Hepatic stellate cell (primary cell): ENCODE results near the gene STK11.
A peak's percentile ranks its signal among the peaks of the same experiment; 100 is the strongest.
"Not testable (repeated sequence)": the region's sequence is repeated elsewhere in the genome, so short reads cannot be mapped to it uniquely, and the experiment has no call there.

Experiments used
- DNase-seq: peaks from one replicate; pipeline ENCODE4 v3.0.0; 2011; ENCODE audit warnings: low spot score

STK11 gene

DNA sequence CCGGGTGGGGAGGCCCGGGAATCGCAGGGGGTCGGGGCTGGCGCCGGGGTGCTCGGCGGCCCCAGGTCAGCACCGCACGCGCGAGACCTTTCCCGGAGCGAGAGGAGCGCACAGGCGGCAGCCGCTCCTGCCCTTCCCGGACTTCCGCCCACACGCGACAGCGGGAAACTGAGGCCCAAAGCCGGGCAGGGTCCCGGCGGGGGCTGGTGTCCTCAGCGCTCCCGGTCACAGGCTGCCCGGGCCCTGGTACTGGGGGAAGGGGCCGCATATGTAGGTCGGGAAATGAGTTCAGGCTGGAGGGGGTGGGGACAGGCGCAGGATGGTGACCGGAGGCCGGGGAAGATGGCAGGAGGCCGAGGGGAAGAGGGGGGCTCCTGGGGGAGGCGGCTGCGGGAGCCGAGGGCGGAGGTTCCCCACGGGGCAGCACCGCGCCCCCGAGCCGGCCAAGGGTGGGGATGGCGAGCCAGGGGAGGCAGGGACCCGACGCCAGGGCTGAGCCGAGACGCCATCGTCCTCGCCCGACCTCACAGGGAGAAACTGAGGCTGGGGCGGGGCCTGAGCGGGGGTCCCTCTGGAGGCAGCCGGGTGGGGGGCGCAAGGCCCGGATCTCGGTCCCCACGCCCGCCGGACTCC lies 31.6 kb downstream of the STK11 start:
- DNase-seq: peak; percentile 63

DNA sequence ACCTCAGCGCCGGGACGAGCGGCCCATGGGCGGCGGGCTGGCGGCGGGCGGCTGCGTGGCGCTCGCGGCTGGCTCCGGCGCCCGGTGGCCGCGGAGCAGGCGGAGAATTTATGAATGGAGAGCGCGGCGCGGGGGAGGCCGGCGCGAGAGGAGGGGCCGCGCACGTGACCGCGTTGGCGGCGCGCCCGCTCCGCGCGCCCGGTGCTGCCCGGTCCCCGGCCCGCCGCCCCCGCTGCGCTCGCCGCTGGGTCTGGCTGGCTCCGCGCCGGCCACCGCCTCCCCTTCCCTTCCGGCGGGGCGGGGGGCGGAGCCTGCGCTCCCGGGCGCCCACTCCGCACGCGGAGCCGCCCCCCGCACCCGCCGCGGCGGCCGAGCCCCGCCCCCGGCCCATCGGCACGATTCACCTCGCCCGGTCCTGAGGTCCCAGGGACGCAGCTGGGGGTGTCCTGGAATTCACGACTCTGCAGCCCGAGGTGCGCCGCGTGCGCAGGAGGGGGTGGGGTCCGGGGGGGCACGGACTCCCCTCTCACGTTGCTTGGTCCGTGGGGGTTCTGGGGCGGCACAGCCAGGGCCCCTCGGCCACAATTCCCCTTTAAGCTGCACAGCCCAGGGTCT lies 32.3 kb downstream of the STK11 start, which contains the start of gene CBARP:
Gene CBARP, minus strand, starts transcription at position 252 of the 615 bp plus-strand sequence. CDS start 1,905 bp downstream, outside the sequence.
- DNase-seq: peak; percentile 56

DNA sequence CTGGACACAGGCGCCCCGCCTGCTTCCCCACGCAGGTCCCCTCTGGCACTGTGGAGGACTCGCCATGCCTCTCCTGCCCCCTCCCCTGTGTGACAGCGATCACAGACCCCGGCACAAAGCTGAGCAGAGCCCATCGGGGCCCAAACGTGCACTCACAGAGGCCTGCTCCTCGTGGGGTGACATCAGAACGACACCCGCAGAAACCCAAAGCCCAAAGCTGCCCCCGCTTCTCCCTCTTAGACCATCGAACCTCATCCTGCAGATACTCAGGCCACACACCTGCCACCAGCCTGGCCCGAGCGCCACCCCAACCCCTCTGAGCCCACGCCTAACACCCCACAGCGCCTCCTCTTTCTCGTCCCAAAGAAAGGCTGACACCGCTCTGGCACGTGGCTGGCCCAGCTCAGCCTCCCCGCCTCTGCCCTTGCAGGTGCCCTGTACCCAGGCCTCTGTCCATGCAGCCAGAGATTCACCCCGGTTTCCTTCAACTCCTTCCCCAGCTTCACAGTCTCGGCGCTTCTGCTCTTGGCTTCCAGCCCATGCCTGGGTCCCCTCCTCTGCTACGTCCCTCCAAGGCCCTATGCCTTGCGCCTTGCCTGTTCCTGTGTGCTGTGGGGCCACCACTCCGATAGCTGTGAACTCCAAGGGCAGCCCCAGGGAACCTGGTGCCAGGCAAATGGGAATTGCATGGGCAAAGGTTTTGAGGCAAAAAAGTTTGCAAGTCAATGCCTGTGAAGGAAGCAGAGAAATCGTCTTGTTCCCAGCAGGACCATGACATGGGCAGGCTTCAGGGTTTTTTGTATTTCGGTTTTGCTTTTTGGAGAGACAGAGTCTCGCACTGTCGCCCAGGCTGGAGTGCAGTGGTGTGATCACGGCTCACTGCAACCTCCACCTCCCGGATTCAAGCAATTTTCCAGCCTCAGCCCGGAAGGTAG lies 33.1 kb downstream of the STK11 start:
- DNase-seq: no peak

DNA sequence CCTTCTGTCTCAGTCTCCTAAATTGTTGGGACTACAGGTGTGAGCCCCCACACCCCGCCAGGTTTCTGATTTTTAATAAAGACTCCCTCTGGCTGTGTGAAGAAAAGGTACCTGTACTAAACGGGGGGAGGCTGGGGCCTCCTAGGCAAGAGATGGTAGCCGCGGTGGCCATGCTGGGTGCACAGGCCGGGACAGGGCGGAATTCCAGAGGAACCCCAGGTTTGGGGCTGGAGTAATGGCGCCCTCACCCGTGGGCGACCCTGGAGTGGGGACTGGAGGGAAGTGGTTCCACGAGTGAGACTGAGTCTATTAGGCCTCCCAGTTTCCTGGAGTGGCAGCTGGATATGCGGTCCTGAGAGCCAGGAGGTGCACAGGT lies 33.8 kb downstream of the STK11 start:
- no peak for DNase-seq

DNA sequence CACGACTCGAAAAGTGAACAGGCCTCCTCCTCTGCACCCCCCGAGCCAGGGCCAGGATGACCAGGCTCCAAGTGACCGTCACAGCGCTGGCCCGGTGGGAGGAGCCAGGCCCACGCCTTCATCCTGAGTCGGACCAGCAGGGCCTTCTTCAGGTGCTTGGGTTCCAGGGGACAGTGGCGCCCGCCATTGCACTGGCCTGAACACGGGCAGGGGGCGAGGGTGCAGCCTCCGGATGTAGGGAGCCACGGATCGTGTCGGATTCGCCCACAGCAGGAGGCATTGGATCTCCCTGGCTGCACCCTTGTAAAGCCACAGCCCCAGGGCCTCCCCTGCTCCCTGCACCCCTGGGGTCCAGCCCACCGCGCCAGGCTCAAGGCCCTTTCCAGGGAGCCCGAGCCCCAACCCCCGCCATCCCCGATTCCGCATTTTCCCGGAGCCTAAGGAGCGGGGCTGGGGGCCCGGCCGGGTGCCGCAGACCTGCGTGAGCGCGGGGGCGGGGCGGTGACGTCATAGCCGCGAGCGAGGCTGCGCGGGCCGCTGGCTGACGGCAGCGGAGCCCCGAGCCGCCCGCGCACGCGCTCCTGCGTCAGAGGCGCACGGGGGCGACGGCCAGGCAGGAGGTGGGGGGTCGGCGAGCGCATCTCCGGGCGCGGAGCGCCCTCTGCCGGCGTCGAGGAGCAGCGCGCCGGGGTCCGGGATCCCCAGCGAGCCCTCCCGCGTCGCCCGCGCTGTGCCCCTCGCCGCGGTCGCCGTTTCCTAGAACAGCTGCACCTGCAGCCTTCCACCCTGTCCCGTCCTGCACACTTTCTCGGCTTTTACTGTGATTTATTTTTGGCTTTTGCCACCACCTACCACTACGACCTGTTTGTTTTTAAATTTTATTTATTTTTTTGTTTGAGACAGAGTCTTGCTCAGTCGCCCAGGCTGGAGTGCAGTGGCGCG lies 34.5 kb downstream of the STK11 start:
- peak; percentile 99 for DNase-seq

DNA sequence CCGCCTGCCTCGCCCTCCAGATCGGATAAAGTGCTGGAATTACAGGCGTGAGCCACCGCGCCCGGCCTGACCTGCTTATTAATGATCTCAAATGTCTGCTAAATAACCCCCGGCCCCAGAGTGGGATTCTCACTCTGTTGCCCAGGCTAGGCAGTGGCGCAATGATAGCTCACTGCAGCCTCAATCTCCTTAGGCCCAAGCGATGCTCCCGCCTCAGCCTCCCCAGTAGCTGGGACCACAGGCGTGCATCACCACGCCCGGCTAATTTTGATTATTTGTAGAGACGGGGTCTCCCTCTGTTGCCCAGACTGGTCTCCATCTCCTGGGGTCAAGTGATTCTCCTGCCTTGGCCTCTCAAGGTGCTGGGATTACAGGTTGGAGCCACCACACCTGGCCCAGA lies 35.3 kb downstream of the STK11 start:
- DNase-seq: no peak

DNA sequence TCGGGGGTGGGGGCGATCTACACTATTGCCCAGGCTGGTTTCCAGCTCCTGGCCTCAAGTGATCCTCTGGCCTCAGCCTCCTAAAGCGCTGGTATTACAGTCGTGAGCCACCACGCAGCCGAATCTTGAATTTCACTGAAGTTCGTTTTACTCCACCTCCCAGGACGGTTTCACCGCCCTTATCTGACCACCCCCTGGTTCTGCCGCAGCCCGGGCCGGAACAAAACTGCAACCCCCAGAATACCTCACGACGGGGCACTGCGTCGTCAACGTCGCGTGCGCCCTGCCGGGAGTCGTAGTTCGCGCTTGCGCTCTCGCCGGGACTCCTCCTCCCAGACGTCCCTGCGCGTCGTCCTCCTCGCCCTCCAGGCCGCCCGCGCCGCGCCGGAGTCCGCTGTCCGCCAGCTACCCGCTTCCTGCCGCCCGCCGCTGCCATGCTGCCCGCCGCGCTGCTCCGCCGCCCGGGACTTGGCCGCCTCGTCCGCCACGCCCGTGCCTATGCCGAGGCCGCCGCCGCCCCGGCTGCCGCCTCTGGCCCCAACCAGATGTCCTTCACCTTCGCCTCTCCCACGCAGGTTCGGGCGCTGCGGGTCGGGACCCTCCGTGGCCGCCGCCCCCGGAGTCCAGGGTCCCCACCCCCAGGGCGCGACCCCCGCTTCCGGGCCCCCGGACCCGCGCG lies 36.0 kb downstream of the STK11 start, which contains the start of gene ATP5F1D:
Gene ATP5F1D, plus strand, starts transcription at position 335 of the 679 bp plus-strand sequence. Its CDS starts 100 bp downstream, at position 435.
- DNase-seq: peak; percentile 99

DNA sequence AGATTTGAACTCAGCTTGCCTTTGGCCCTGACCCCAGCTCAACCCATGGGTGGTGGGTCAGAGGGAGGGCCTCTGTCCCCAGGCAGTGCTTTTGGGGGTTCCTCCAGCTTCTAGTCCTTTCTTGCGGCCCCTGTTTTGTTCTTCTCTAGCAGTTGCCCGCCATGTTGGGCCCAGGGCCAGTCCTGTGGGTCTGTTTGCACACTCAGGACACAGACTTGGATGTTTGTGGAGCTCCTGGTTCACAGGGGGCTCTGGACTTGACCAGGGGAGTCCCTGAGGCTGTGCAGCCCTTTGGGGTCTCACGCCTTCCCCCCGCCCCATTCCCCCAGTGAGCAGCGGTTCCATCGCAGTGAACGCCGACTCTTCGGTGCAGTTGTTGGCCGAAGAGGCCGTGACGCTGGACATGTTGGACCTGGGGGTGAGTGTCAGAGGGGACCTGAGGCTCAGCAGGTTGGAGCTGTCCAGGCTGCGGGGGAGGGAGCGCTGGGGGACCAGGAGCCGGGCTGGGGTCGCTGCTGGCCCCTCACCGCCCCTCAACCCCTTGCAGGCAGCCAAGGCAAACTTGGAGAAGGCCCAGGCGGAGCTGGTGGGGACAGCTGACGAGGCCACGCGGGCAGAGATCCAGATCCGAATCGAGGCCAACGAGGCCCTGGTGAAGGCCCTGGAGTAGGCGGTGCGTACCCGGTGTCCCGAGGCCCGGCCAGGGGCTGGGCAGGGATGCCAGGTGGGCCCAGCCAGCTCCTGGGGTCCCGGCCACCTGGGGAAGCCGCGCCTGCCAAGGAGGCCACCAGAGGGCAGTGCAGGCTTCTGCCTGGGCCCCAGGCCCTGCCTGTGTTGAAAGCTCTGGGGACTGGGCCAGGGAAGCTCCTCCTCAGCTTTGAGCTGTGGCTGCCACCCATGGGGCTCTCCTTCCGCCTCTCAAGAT lies 38.5 kb downstream of the STK11 start:
- DNase-seq: peak; percentile 95

DNA sequence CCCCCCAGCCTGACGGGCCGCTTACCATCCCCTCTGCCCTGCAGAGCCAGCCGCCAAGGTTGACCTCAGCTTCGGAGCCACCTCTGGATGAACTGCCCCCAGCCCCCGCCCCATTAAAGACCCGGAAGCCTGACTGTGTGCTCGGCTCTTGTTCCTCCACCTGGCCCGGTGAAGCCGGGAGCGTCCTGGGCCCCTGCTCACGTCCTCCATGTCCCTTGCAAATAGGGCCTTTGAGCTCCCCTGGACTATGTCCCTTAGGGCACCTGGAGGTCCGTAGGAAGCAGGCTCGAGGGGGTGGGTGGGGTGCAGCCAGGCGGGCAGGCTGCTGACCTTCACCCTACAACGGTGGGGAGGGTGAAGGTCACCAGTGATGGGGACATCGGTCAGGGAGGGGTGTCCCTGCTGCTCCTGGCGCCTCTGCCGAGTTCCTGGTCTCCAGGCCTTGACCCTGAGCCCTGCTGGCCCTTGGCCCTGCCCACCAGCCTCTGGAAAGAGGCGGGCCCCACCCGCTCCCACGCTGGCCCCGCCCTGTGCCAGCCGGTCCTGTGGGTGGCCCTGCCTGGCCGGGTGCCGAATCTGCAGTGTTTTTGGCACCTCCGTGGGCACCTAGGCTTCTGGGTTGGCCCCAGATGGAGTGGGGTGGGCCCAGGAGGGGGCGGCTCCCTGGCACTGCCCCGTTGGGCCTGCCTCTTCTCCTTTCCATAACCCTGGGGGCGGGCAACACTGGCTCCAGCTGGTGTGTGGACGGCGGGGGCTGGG lies 39.3 kb downstream of the STK11 start:
- DNase-seq: no peak

DNA sequence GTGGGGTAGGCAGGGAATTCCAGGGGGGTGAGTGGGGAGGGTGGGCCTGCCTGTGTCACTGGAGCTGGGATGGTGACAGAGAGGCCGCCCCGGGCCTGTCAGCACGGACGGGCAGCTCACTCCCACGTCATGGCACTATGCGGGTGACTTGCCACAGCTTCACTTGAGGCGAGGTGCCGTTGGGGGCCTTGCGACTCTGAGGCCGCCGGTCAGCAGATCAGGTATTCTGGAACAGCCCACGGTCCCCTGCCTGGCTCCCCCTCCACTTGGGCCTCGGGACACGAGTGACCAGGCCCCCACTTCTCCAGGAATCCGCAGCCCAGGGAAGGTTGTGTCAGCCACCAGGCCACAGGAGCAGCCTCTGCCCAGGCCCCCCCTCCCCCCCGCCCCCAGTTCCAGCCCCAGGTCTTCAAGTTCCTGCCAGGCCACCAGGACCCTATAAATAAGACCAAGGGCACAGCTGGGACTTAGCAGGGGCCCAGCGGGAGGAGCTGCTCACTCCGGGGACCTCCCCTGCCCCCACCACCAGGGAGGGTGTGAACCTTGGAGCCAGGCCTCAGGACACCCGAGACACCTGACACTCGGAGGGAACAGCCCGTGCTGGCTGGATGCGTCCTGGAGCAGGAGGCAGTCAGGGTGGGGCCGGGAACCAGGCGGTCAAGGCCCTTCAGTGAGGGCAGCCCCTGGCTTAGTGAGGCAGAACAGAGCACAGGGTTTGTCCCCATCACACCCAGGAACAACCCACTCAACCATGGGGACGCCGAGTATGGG lies 40.1 kb downstream of the STK11 start:
- DNase-seq: no peak

DNA sequence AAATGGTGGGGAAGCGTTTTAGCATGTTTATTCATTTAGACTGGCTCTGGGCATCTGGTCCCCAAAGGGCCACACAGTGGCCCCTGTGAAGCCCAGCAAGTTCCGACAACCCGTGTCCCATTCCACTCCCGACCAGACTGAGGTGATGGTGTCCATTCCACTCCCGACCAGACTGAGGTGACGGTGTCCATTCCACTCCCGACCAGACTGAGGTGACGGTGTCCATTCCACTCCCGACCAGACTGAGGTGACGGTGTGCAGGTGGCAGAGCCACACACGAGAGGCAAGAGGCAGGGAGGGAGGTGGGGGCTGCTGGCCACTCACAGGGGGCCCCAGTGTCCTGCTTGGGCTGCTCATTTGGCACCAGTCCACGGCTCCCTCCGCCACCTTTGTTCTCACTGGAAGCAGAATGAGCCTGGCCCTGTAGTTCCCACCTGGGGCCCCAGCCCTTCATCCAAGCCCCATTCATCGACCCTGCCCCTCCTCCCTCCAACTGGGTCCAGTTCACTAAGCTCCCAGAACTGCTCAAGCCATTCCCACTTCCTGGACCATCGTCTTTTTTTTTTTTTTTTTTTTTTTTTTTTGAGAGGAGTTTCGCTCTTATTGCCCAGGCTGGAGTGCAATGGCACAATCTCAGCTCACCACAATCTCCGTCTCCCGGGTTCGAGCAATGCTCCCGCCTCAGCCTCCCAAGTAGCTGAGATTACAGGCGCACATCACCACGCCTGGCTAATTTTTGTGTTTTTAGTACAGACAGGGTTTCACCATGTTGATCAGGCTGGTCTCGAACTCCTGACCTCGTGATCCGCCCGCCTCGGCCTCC lies 40.9 kb downstream of the STK11 start:
- DNase-seq: not testable (repeated sequence)

DNA sequence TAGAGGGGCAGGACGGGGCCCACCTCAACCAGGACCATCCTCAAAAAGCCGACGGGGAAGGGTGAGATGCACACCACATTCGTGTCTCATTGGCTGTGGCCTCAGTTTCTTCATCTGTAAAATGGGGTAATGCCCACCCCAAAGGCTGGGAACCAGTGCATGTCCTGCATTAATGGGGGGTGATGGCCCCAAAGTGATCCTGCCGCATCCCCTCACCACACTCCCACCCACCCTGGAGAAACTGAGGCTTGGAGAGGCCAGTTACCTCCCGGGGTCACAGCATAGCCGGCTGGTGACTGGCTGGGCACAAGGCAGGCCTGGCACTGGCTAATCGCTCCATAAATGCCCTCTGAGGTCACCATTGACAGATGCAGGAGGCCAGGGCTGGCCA lies 42.2 kb downstream of the STK11 start:
- DNase-seq: no peak

DNA sequence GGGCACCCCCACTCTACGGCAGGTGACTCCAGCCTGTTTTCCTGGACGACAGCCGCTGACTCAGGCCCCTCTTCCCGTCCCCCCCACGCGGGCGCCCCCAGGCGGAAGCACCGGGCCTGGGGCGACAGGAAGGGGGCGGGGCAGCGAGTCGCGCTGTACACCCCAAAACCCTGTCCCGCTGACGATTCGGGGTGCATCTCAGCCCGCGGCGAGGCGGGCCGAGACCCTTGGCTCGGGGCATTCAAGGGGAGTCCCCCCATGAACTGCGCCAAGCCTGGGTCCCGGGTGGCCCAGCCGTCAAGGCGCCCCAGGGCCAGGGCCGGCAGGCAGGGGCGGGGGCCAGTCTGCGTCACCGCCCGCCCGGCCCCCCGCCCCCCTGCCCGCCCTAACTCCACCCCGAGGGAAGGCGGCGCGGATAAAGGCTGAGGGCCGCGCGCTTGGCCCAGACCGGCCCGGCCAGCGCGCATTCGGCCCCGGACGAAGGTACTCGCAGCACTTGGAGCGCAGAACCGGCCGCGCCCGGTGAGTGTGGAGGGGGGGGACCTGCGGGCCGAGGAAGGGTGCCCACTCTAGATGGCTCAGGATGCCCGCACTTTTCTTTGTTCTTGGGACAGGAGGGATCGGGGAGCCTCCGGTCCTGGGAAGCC lies 42.7 kb downstream of the STK11 start, which contains the start of gene MIDN:
Gene MIDN, plus strand, starts transcription at position 445 of the 647 bp plus-strand sequence. CDS start 1,714 bp downstream, outside the sequence.
- peak; percentile 87 for DNase-seq

DNA sequence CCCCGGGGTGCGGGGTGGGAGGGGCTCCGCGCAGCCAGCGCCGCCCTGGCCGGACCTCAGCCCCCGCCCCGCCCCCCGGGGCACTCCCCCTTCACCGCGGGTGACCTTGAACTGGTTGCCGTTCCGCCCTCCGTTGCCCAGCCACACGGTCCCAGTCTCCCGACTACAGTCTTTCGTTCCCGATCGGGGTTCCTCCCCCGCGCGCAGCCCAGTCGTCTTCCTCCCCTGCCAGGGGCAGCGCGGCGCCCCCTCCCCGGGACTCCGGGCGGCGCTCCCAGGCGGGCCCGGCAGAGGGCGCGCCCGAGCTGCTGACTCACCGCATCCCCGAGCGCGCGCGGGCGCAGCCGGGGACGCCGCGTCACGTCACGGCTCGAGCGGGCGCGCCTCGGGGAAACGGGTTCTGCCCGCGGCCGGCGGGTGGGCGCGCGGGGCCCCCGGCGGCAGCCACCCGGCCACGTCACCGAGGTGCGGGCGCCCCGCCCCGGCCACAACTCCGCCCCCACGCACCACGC lies 43.3 kb downstream of the STK11 start:
- DNase-seq: peak; percentile 81

DNA sequence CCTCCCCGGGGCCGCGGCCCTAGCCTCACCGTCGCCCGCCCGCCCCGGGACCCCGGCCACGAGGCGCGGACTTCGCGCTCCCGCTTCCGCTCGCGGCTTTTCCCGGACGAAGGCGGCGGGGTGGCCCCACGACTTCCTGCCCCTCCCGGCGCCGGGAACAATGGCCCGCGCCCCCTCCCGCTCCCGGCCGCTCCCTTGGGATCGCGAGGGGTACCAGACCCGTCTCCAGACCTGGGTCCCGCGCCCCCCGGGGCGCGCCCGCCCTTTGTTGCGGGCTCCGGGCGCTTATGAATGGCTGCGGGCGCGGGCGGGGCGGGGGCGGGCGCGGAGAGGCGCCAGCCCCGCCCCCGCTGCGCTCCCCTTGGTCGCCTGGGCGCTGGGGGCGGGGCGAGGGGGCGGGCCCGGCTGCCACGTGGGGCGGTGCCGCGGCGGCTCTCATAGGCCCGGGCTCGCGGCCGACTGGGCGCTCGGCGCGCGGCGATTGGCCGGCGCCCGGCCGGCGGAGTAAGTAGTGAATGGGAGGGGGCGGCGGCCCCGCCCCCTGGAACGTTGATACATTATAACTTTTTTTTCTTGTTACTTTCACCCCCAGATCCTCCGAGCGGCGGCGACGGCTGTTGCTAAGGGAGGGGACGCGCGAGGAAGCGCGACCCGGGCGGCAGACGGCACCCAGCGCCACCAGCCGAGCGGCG lies 43.9 kb downstream of the STK11 start:
- peak; percentile 90 for DNase-seq

DNA sequence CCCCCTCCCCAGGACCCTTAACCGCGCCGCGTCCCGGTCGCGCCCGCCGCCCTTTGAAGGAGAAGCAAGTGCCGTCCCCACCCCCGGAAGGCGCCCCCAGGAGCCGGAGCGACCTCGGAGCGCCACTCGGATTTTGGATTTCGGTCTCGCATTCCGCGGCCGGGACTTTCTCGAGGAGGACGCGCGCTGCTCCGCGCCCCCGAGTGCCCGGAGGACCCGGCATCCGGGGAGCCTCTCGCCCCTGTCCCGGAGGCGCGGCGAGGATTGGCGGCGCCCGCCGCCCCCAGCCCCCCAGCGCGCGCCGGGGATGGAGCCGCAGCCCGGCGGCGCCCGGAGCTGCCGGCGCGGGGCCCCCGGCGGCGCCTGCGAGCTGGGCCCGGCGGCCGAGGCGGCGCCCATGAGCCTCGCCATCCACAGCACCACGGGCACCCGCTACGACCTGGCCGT lies 44.4 kb downstream of the STK11 start:
- DNase-seq: no peak
